Measurements from ENCODE around the gene PCMT1.

DNA sequence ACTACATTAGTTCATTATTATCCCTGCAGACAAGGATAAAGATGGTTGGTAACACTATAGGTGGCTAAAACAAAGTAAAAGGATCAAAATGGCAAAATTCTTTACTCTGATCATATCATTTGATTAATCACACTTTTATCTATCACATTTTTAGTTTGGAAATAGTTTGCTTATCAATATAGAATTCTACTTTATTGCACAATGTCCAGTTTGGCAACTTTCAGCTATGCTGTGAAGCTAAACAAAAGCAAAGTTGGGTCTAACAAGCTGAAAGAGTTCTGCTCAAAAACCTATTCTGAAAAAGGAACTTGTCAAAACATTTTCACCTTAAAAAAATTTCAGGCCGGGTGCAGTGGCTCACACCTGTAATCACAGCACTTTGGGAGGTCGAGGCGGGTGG is 23.8 kb upstream of the PCMT1 start:
- TF ChIP-seq ARNT (IDR thresholded peaks at IDR 0.05) (no peak), MAFG (CRISPR knock-in tag; IDR thresholded peaks at IDR 0.05) (no peak), ZNF274 (CRISPR knock-in tag; IDR thresholded peaks at IDR 0.05) (no peak), POLR2AphosphoS5 (IDR thresholded peaks at IDR 0.05; ENCODE audit: low read depth, low read length) (no peak), NBN (conservative IDR thresholded peaks at IDR 0.05) (no peak), EZH2 (conservative IDR thresholded peaks at IDR 0.05; ENCODE audit: low read depth, low read length) (no peak), BRCA1 (CRISPR knock-in tag; IDR thresholded peaks at IDR 0.05) (no peak), JUND (CRISPR knock-in tag; IDR thresholded peaks at IDR 0.05) (no peak)
- TF ChIP-seq, protein P1, sequence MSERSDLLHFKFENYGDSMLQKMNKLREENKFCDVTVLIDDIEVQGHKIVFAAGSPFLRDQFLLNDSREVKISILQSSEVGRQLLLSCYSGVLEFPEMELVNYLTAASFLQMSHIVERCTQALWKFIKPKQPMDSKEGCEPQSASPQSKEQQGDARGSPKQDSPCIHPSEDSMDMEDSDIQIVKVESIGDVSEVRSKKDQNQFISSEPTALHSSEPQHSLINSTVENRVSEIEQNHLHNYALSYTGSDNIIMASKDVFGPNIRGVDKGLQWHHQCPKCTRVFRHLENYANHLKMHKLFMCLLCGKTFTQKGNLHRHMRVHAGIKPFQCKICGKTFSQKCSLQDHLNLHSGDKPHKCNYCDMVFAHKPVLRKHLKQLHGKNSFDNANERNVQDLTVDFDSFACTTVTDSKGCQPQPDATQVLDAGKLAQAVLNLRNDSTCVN (CRISPR knock-in tag; IDR thresholded peaks at IDR 0.05; ENCODE audit: borderline replicate concordance) = no peak
- TF ChIP-seq, protein P2, sequence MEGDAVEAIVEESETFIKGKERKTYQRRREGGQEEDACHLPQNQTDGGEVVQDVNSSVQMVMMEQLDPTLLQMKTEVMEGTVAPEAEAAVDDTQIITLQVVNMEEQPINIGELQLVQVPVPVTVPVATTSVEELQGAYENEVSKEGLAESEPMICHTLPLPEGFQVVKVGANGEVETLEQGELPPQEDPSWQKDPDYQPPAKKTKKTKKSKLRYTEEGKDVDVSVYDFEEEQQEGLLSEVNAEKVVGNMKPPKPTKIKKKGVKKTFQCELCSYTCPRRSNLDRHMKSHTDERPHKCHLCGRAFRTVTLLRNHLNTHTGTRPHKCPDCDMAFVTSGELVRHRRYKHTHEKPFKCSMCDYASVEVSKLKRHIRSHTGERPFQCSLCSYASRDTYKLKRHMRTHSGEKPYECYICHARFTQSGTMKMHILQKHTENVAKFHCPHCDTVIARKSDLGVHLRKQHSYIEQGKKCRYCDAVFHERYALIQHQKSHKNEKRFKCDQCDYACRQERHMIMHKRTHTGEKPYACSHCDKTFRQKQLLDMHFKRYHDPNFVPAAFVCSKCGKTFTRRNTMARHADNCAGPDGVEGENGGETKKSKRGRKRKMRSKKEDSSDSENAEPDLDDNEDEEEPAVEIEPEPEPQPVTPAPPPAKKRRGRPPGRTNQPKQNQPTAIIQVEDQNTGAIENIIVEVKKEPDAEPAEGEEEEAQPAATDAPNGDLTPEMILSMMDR (CRISPR knock-in tag; IDR thresholded peaks at IDR 0.05) = no peak
